Naive B cell (primary cell): Measurements from ENCODE around the gene PDZRN4. TPM values are rescaled to one million over a fixed set of nuclear protein-coding genes. Genes with fewer than 3 reads are reported as not detected.
"Not testable (repeated sequence)": the region's sequence is repeated elsewhere in the genome, so short reads cannot be mapped to it uniquely, and the experiment has no call there.

Experiments used
- ATAC-seq, 2 donors: fragments of 150-1000 bp; cut with Tn5 transposase; 2 replicates each; pipeline ENCODE4 v1.10.0; 2021; ENCODE audit warnings: low read depth in 2 of 2, mild to moderate bottlenecking in 2 of 2, moderate library complexity in 2 of 2
- DNase-seq: peaks from one replicate; pipeline ENCODE4 v3.0.0; 2022
- H3K27ac Mint-ChIP-seq, 6 donors: one replicate each; pipeline ENCODE4 v1.8.0; 2020 to 2022; ENCODE audit warnings: mild to moderate bottlenecking in 6 of 6, mixed read lengths in 6 of 6, moderate library complexity in 5 of 6, inconsistent platforms in 2 of 6
- H3K27me3 Mint-ChIP-seq, 3 donors: one replicate each; pipeline ENCODE4 v1.8.0; 2021 to 2022; ENCODE audit warnings: mixed read lengths in 3 of 3, mild to moderate bottlenecking in 1 of 3
- H3K36me3 Mint-ChIP-seq, 2 donors: one replicate each; pipeline ENCODE4 v1.8.0; 2020 to 2022; ENCODE audit warnings: mixed read lengths in 2 of 2, inconsistent platforms in 1 of 2, mild to moderate bottlenecking in 1 of 2
- H3K4me1 Mint-ChIP-seq, 3 donors: one replicate each; pipeline ENCODE4 v1.8.0; 2020 to 2022; ENCODE audit warnings: mixed read lengths in 3 of 3, inconsistent platforms in 1 of 3, mild to moderate bottlenecking in 1 of 3, moderate library complexity in 1 of 3
- H3K4me3 Mint-ChIP-seq, 8 donors: one replicate each; pipeline ENCODE4 v1.8.0; 2020 to 2022; ENCODE audit warnings: mild to moderate bottlenecking in 8 of 8, mixed read lengths in 8 of 8, moderate library complexity in 8 of 8, inconsistent platforms in 2 of 8
- H3K9me3 Mint-ChIP-seq, 7 donors: one replicate each; pipeline ENCODE4 v1.8.0; 2020 to 2022; ENCODE audit warnings: mixed read lengths in 7 of 7, mild to moderate bottlenecking in 5 of 7, inconsistent platforms in 2 of 7, moderate library complexity in 1 of 7
- polyA plus RNA-seq, 6 donors: library from polyadenylated mRNA; unstranded; fragments of 300-500 nt; fragmentation: Illumina TruSeq; gene quantifications; one replicate each; pipeline ENCODE4 v1.2.3, GENCODE V29; 2021; ENCODE audit warnings: low read depth in 6 of 6

Gene PDZRN4
- polyA plus RNA-seq, 6 donors from 2014 or later, result not detected

- Mint-ChIP-seq H3K9me3 (no peaks in the 10 kb centered on the region), H3K27ac (no peak overlapping the region)
Measured at GRCh38 chr12:41311883-41312282, 123.8 kb downstream of the PDZRN4 start.

GRCh38 chr12:41312451-41312850, 124.3 kb downstream of the PDZRN4 start:
- not testable (repeated sequence) for H3K27me3 Mint-ChIP-seq, DNase-seq, ATAC-seq, H3K4me1 Mint-ChIP-seq, H3K27ac Mint-ChIP-seq, H3K4me3 Mint-ChIP-seq, H3K36me3 Mint-ChIP-seq, H3K9me3 Mint-ChIP-seq

More at GRCh38 chr12:41311883-41312282, 123.8 kb downstream of the PDZRN4 start:
- DNase-seq, result no peak
- Mint-ChIP-seq H3K4me1 (no peaks in the 10 kb centered on the region), H3K4me3 (no peak overlapping the region), H3K36me3 (no peaks in the 10 kb centered on the region), H3K27me3 (peaks cover 0 to 1% (median 0%) of the 10 kb centered on the region in 3 donors)
- no peak for ATAC-seq

GRCh38 chr12:41325336-41325735, 137.2 kb downstream of the PDZRN4 start:
- H3K4me3 Mint-ChIP-seq, result no peak overlapping the region
- no peaks in the 10 kb centered on the region for H3K4me1 Mint-ChIP-seq
- ATAC-seq (no peak), DNase-seq (no peak)
- no peaks in the 10 kb centered on the region for H3K36me3 Mint-ChIP-seq
- no peak overlapping the region for H3K27ac Mint-ChIP-seq
- no peaks in the 10 kb centered on the region for H3K27me3 Mint-ChIP-seq
- no peaks in the 10 kb centered on the region for H3K9me3 Mint-ChIP-seq

GRCh38 chr12:41327096-41327895, 139.2 kb downstream of the PDZRN4 start:
- Mint-ChIP-seq H3K27ac (no peak overlapping the region), H3K4me3 (no peak overlapping the region), H3K9me3 (peaks cover 0 to 4% (median 0%) of the 10 kb centered on the region in 7 donors), H3K36me3 (no peaks in the 10 kb centered on the region), H3K27me3 (peaks cover 0 to 6% (median 5%) of the 10 kb centered on the region in 3 donors), H3K4me1 (no peaks in the 10 kb centered on the region)
- DNase-seq (no peak), ATAC-seq (no peak)

GRCh38 chr12:41333974-41334373, 145.9 kb downstream of the PDZRN4 start:
- Mint-ChIP-seq H3K4me1 (no peaks in the 10 kb centered on the region), H3K27me3 (peaks cover 0 to 12% (median 10%) of the 10 kb centered on the region in 3 donors), H3K4me3 (no peak overlapping the region), H3K36me3 (no peaks in the 10 kb centered on the region), H3K27ac (no peak overlapping the region), H3K9me3 (peaks cover 0 to 7% (median 0%) of the 10 kb centered on the region in 7 donors)
- ATAC-seq (no peak), DNase-seq (no peak)

GRCh38 chr12:41334390-41334789, 146.3 kb downstream of the PDZRN4 start:
- no peak for DNase-seq
- Mint-ChIP-seq H3K27me3 (peaks cover 0 to 12% (median 10%) of the 10 kb centered on the region in 3 donors), H3K36me3 (no peaks in the 10 kb centered on the region), H3K4me3 (no peak overlapping the region), H3K9me3 (peaks cover 0 to 7% (median 0%) of the 10 kb centered on the region in 7 donors), H3K4me1 (no peaks in the 10 kb centered on the region), H3K27ac (no peak overlapping the region)
- ATAC-seq, result no peak

- no peak overlapping the region for H3K27ac Mint-ChIP-seq
- ATAC-seq, result no peak
Measured at GRCh38 chr12:41336041-41336549, 148.0 kb downstream of the PDZRN4 start.

GRCh38 chr12:41339784-41340183, 151.7 kb downstream of the PDZRN4 start:
- Mint-ChIP-seq H3K9me3 (peaks cover 0 to 2% (median 0%) of the 10 kb centered on the region in 7 donors), H3K27ac (no peak overlapping the region), H3K4me1 (no peaks in the 10 kb centered on the region), H3K27me3 (no peaks in the 10 kb centered on the region), H3K36me3 (no peaks in the 10 kb centered on the region), H3K4me3 (no peak overlapping the region)
- ATAC-seq, result no peak
- no peak for DNase-seq

More at GRCh38 chr12:41336041-41336549, 148.0 kb downstream of the PDZRN4 start:
- DNase-seq, result no peak
- Mint-ChIP-seq H3K9me3 (peaks cover 0 to 7% (median 0%) of the 10 kb centered on the region in 7 donors), H3K4me1 (no peaks in the 10 kb centered on the region), H3K27me3 (peaks cover 0 to 12% (median 10%) of the 10 kb centered on the region in 3 donors), H3K36me3 (no peaks in the 10 kb centered on the region), H3K4me3 (no peak overlapping the region)

- Mint-ChIP-seq H3K4me3 (no peak overlapping the region), H3K9me3 (peaks cover 0 to 2% (median 0%) of the 10 kb centered on the region in 7 donors), H3K36me3 (no peaks in the 10 kb centered on the region), H3K27me3 (no peaks in the 10 kb centered on the region), H3K27ac (no peak overlapping the region), H3K4me1 (no peaks in the 10 kb centered on the region)
- ATAC-seq (no peak), DNase-seq (no peak)
Measured at GRCh38 chr12:41344776-41345470, 156.8 kb downstream of the PDZRN4 start.

- no peak for ATAC-seq
- H3K4me1 Mint-ChIP-seq, result no peaks in the 10 kb centered on the region
- no peaks in the 10 kb centered on the region for H3K27me3 Mint-ChIP-seq
- DNase-seq, result no peak
- H3K4me3 Mint-ChIP-seq, result no peak overlapping the region
- H3K9me3 Mint-ChIP-seq, result peaks cover 3 to 13% (median 10%) of the 10 kb centered on the region in 7 donors
- H3K36me3 Mint-ChIP-seq, result peaks cover 0 to 9% of the 10 kb centered on the region in 2 donors
- H3K27ac Mint-ChIP-seq, result no peak overlapping the region
Measured at GRCh38 chr12:41348198-41348597, 160.1 kb downstream of the PDZRN4 start.

GRCh38 chr12:41356181-41356580, 168.1 kb downstream of the PDZRN4 start:
- ATAC-seq, result no peak
- H3K36me3 Mint-ChIP-seq, result peaks cover 0 to 3% of the 10 kb centered on the region in 2 donors
- no peaks in the 10 kb centered on the region for H3K4me1 Mint-ChIP-seq
- peaks cover 0 to 4% (median 0%) of the 10 kb centered on the region in 3 donors for H3K27me3 Mint-ChIP-seq
- H3K9me3 Mint-ChIP-seq, result peaks cover 2 to 7% (median 6%) of the 10 kb centered on the region in 7 donors
- no peak overlapping the region for H3K27ac Mint-ChIP-seq
- DNase-seq, result no peak
- no peak overlapping the region for H3K4me3 Mint-ChIP-seq

- no peak for ATAC-seq
- DNase-seq, result no peak
Measured at GRCh38 chr12:41361738-41362137, 173.6 kb downstream of the PDZRN4 start.

GRCh38 chr12:41362510-41362909, 174.4 kb downstream of the PDZRN4 start:
- Mint-ChIP-seq H3K4me1 (no peaks in the 10 kb centered on the region), H3K27me3 (no peaks in the 10 kb centered on the region), H3K36me3 (no peaks in the 10 kb centered on the region), H3K4me3 (no peak overlapping the region), H3K9me3 (no peaks in the 10 kb centered on the region), H3K27ac (no peak overlapping the region)
- DNase-seq (no peak), ATAC-seq (no peak)

More at GRCh38 chr12:41361738-41362137, 173.6 kb downstream of the PDZRN4 start:
- peaks cover 0 to 4% (median 0%) of the 10 kb centered on the region in 3 donors for H3K27me3 Mint-ChIP-seq
- peaks cover 0 to 4% (median 0%) of the 10 kb centered on the region in 7 donors for H3K9me3 Mint-ChIP-seq
- no peaks in the 10 kb centered on the region for H3K4me1 Mint-ChIP-seq
- H3K36me3 Mint-ChIP-seq, result no peaks in the 10 kb centered on the region
- no peak overlapping the region for H3K4me3 Mint-ChIP-seq
- H3K27ac Mint-ChIP-seq, result no peak overlapping the region
